GM21447 (cell line): ENCODE measurements around the gene SIRT4.

Experiments used
- ATAC-seq: cut with Tn5 transposase; IDR thresholded peaks from one replicate; pipeline ENCODE4 v1.9.1; 2021; ENCODE audit not compliant: unreplicated experiment

Gene SIRT4, protein sequence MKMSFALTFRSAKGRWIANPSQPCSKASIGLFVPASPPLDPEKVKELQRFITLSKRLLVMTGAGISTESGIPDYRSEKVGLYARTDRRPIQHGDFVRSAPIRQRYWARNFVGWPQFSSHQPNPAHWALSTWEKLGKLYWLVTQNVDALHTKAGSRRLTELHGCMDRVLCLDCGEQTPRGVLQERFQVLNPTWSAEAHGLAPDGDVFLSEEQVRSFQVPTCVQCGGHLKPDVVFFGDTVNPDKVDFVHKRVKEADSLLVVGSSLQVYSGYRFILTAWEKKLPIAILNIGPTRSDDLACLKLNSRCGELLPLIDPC

DNA sequence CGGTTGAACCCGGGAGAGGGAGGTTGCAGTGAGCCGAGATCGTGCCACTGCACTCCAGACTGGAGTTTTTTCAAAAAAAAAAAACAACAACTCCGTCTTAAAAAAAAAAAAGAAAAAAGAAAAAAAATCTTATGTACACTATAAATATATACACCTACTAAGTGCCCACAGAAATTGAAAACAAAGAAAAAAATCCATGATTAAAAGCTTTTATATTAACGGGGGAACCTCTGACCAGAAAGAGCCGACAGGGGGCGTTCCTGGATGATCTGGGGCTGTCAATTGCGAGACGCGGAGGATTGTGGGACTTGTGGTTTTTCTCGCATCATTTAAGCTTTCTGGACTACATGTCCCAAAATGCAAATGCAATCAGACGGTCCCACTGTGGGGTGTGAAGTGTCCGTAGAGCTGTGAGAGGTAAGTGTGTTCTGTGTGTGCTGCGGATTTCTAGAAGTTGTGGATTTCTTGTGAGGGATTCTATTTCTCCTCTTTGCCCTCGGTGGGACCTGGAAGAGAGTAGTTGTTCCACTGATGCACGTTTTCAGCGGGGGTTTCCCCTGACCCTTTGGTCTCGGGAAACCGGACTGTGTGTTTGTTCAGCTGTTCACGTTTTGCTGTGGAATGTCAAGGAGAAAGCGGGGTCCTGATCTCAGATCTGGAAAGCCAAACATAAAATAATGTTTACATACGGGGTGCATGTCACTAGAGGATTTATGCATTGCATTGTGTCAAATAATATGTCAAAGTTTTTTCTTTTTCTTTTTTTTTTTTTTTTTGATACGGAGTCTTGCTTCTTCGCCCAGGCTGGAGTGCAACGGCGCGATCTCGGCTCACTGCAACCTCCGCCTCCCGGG is at the start of gene SIRT4:
Gene SIRT4 (plus strand): TSS at position 360 of the 854 bp plus-strand sequence. CDS start 1,241 bp downstream, outside the sequence.
- peak; percentile 97 for ATAC-seq

- peak; percentile 62 for ATAC-seq
Measured at GRCh38 chr12:120253313-120253712, 48.8 kb upstream of the SIRT4 start.

GRCh38 chr12:120254809-120255208 is 47.3 kb upstream of the SIRT4 start:
- ATAC-seq = no peak

DNA sequence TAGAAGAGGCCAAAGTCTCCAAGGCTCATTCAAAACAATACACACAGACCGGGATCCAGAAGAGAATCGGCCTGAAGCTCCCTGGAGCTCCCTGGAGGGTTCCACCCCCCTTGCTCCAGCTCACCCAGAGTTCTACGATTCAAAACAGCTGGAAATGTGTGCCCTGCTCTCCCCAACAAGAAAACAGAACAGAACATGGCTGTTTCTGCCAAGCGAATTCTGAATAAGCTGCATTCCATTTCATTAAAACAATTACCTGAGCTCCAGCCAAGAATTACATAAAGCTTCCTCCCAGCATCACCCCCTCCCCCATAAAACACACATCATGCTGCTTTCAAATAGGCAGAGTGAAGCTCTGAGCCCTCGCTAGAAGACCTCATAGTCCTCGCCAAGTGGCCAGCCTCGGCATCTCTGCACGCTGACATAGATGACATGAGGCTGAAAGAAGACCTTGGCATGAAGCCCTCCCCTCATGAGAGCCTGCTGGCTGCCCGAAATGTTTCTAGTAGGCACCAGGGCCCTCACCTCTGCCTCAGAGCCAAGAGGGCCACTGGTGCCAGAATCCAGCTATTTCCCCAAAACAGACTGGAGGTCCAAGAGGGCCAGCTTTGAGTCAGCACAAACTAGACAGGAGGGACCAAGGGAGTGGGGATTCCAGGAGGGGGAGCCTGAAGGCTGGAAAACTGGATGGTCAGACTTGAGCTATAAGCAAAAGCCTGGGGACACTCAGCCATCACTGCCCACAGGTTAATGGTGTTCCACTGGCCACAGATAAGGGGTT is 44.9 kb upstream of the SIRT4 start:
- no peak for ATAC-seq

DNA sequence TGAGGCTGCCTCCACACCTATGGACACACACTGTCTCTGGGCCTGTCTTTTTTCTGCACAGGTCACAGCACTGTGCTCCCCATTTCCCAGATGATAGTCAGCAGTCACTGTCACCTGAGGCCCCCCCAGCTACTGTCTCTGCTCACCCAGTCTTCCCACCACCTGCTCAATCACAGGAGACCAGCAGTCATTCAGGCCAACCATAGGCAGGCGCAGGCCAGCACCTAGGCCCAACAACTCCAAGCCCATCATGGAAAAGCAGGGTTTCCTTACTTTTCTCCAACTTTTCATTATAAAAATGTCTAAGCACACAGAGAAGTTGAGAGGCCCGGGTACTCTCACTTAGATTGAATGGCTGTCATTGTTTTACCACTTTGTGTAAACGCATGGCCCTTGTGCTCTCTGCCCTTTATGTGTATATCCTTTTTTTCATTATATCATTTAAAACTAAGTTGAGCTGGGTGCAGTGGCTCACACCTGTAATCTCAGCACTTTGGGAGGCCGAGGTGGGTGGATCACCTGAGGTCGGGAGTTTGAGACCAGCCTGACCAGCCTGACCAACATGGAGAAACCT is 43.7 kb upstream of the SIRT4 start:
- ATAC-seq = no peak

- ATAC-seq = no peak
Measured at GRCh38 chr12:120259418-120260202, 42.5 kb upstream of the SIRT4 start.

DNA sequence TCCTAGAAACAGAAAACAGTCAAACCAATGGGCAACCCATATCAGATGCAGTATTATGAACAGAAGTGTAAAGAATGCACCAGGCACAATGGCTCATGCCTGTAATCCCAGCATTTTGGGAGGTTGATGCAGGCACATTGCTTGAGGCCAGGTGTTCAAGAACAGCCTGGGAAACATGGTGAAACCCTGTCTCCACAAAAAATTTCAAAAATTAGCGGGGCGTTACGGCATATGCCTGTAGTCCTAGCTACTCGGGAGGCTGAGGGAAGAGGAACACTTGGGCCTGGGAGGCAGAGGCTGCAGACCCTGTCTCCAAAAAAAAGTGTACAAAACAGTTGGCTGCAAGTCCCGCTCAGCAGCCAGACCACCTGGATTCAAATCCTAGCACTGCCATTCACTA is 41.5 kb upstream of the SIRT4 start:
- ATAC-seq = no peak

DNA sequence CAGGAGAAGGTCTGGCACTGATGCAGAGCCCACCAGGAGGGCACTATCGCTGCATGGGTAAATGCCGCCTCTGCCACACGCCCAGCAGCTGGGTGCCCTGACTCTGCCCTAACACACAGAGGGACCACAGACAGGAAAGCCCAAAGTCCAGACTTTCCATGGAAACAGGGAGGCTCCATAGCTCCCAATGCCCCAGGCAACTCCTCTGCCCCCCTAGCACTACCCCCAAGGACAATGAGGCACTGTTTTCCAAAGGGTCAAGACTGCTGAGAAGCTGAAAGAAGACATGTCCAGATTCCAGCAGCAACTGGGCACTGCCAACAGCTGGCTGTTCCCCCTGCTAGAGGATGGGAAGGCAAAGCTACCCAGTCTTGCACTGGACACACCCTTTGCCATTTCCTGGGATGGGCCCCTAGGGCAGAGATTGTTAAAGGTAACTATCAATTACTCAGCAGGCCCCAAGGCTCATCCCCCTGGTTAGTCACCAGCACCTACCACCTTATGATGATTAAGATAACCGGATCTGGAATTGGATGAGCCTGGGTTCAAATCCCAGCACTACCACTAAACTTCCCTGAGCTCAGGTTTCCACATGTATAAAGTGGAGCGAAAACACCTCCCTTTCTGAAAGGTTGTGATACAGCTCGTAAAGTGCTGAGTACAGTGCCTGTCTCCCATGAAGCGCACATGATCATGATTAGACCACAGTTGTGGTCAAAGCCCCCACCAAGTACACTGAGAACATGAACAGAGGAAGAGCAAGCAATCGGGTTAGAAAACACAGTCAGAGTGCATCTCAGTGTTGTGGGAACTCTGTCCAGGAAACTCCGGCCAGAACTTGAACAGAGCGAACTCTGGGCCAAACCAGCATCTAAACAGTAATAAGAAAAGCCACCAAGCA is 39.9 kb upstream of the SIRT4 start:
- ATAC-seq = no peak

GRCh38 chr12:120262852-120263747 is 39.0 kb upstream of the SIRT4 start:
- ATAC-seq = no peak

GRCh38 chr12:120263748-120264085 is 38.4 kb upstream of the SIRT4 start:
- no peak for ATAC-seq

- ATAC-seq = no peak
Measured at GRCh38 chr12:120264086-120264903, 37.8 kb upstream of the SIRT4 start.

DNA sequence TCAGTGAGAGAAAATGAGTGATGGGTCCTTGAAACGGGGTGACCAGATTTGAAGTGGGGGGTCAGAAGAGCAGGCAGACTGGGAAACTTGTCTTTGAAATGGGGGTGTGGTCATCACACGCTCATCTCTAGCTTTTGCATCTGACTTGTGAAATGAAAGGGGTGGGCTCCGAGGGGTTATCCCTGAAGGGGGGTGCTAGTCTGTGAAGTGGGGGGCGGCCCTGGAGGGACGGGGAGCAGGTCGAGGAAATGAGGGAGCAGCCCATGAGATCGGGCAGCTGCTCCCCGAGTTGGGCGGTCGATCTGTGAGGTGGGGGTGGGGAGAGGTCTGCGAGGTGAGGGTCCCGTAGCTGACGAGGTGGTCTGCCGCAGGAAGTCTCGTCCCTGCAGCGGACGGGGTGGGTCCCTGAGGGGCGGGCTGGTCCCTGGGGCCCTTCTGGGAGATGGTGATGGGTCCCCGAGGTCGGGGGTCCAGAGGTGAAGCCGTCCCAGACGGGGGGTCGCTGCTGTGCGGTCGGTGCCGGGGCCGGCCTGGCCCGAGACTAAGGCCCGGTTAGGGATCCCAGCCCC is 37.1 kb upstream of the SIRT4 start:
- ATAC-seq = no peak

GRCh38 chr12:120265473-120266179 is 36.5 kb upstream of the SIRT4 start, which contains the start of gene PXN:
PXN (minus strand) TSS chr12:120265730; CDS start chr12:120265629, 101 bp downstream.
- ATAC-seq = no peak

DNA sequence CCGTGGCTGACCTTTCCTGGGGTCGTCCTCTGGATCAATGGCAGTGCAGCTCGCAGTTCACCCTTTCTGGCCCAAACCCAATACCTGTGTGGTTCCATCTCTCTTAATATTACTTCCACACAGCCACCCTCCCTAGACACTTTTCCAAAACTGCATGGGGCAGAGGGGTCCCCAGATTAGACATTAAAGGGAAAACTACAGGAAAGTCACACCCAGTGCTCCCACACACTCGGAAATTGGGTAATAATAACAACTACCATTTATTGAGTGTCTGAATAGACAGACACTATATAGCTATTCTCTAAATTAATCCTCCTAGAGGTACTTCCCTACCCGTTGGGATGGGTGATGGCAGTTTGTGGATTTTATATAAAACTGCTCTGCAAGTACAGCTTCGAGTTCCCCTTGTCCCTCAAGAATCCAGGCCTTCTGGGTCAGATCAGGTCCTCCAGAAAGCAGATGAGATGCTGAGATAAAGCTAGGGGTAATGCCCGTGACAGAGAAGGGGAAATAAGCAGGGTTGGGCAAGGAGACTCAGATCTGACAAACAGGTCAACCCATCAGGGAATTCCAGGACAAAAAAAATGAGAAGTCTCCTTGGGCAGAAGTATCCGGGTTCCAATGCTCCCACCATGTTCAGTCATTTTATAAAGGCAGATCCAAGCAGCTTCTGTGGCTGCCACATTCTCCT is 35.8 kb upstream of the SIRT4 start:
- no peak for ATAC-seq

DNA sequence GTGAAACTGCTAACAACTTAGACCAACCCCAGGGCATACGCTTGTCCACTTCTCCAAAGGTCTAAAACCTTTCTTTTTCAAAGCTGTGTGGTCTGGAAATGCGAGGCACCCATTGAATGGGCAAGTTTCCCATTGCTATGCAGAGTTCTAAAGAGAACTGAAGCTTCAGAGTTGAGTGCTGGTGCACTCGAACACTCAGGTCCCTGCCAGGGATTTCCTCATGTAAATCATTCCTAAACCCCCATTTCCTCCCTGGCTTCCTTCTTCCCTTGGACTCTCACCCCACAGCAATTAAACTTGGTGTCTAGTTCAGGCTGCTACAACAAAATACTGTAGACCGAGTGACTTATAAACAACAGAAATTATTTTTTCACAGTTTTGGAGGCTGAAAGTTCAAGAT is 34.4 kb upstream of the SIRT4 start:
- ATAC-seq = no peak

DNA sequence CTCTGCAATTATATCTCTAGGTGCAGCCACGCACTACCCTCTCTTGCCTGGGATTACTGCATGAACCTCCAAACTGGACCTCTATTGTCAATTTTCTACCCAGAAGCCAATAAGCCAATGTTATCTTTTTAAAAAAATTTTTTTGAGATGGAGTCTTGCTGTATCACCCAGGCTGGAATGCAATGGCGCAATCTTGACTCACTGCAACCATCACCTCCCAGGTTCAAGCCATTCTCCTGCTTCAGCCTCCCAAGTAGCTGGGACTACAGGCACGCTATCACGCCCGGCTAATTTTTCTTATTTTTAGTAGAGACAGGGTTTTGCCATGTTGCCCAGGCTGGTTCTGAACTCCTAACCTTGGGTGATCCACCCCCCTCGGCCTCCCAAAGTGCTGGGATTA is 25.4 kb upstream of the SIRT4 start:
- ATAC-seq = no peak
